Breast epithelium (tissue), 4 donors: ENCODE results near the gene BAZ2B. TPM values are rescaled to one million over a fixed set of nuclear protein-coding genes. Genes with fewer than 3 reads are reported as not detected.
"Not testable (repeated sequence)": the region's sequence is repeated elsewhere in the genome, so short reads cannot be mapped to it uniquely, and the experiment has no call there.

Source experiments
- DNase-seq, 2 donors: peaks; one replicate each; pipeline ENCODE4 v3.0.0-alpha.2; 2019; ENCODE audit warnings: low spot score in 2 of 2
- H3K27ac ChIP-seq, 2 donors: fragments of 200-600 bp; sonication (generic) in 1 of 2; one replicate each; pipeline ENCODE4 v1.5.1; 2016 to 2019; ENCODE audit warnings: mild to moderate bottlenecking in 1 of 2
- H3K27me3 ChIP-seq, 2 donors: fragments of 200-600 bp; sonication (generic) in 1 of 2; one replicate each; pipeline versions ENCODE4 v1.5.1 to v1.6.0; 2017 to 2019; ENCODE audit warnings: control low read depth in 1 of 2, mild to moderate bottlenecking in 1 of 2
- H3K36me3 ChIP-seq: fragments of 200-600 bp; one replicate; pipeline ENCODE4 v1.5.1; 2019
- H3K4me1 ChIP-seq, 2 donors: fragments of 200-600 bp; sonication (generic); one replicate each; pipeline ENCODE4 v1.5.1; 2016 to 2019; ENCODE audit warnings: control low read depth in 1 of 2
- H3K4me3 ChIP-seq, 3 donors: fragments of 200-600 bp; sonication (generic); 1 replicate in 2 of 3; 2 replicates in 1 of 3; pipeline ENCODE4 v1.5.1; 2016 to 2019; ENCODE audit warnings: mild to moderate bottlenecking in 3 of 3, moderate library complexity in 2 of 3
- H3K9me3 ChIP-seq, 2 donors: fragments of 200-600 bp; sonication (generic) in 1 of 2; one replicate each; pipeline ENCODE4 v1.5.1; 2016 to 2019; ENCODE audit warnings: control low read depth in 1 of 2
- CTCF ChIP-seq, 3 donors: fragments of 450-650 bp; IDR thresholded peaks; one replicate each; pipeline ENCODE4 v1.5.1; 2016 to 2017; ENCODE audit warnings: antibody characterized with exemption in 3 of 3, mild to moderate bottlenecking in 3 of 3, moderate library complexity in 3 of 3
- POLR2A ChIP-seq: fragments of 450-650 bp; IDR thresholded peaks from one replicate; pipeline ENCODE4 v1.6.1; 2016; ENCODE audit warnings: antibody characterized with exemption, mild to moderate bottlenecking, moderate library complexity
- POLR2AphosphoS5 ChIP-seq, 3 donors: sonication (generic); formaldehyde crosslinking; IDR thresholded peaks; one replicate each; pipeline ENCODE4 v1.6.1; 2017; ENCODE audit warnings: antibody characterized with exemption in 3 of 3
- intact Hi-C: fragments of 100-400 bp; cut with DNase I; formaldehyde crosslinking; loops from one replicate; pipeline ENCODE4 v1.15.1; 2023; ENCODE audit warnings: low total_unique reads
- total RNA-seq, 3 donors: library from RNA; depleted of rRNA; stranded (reverse); fragments of >200 nt; gene quantifications; one replicate each; pipeline ENCODE4 v1.1.0, GENCODE V29; 2016

Gene BAZ2B
- total RNA-seq, 3 donors from 2014 or later: 86.1 to 250 (median 143) TPM

GRCh38 chr2:159402790-159403189 is 213.6 kb downstream of the BAZ2B start:
- Histone ChIP-seq H3K27ac (no peak overlapping the region), H3K9me3 (no peaks in the 10 kb centered on the region), H3K4me3 (no peak overlapping the region), H3K27me3 (no peaks in the 10 kb centered on the region), H3K36me3 (no peaks in the 10 kb centered on the region), H3K4me1 (no peaks in the 10 kb centered on the region)
- TF ChIP-seq CTCF (IDR thresholded peaks at IDR 0.05) (no peak), POLR2AphosphoS5 (IDR thresholded peaks at IDR 0.05) (no peak), POLR2A (no peak)
- no peak for DNase-seq
- intact Hi-C loops: no loop called here

- H3K4me3 ChIP-seq, H3K36me3 ChIP-seq, intact Hi-C loops, H3K27ac ChIP-seq, H3K27me3 ChIP-seq, H3K4me1 ChIP-seq, DNase-seq, H3K9me3 ChIP-seq: not testable (repeated sequence)
These were observed 214.2 kb downstream of the BAZ2B start for GRCh38 chr2:159402160-159402559.

- Histone ChIP-seq H3K4me1 (no peaks in the 10 kb centered on the region), H3K9me3 (no peaks in the 10 kb centered on the region), H3K27me3 (no peaks in the 10 kb centered on the region), H3K27ac (no peak overlapping the region), H3K36me3 (no peaks in the 10 kb centered on the region), H3K4me3 (no peak overlapping the region)
- DNase-seq: no peak
- TF ChIP-seq POLR2AphosphoS5 (IDR thresholded peaks at IDR 0.05): no peak
- TF ChIP-seq POLR2A: no peak
- no peak for TF ChIP-seq CTCF (IDR thresholded peaks at IDR 0.05)
- intact Hi-C loops: no loop called here
These were observed 216.5 kb downstream of the BAZ2B start for GRCh38 chr2:159399716-159400415.

GRCh38 chr2:159396799-159397198 is 219.5 kb downstream of the BAZ2B start:
- Histone ChIP-seq H3K27ac (no peak overlapping the region), H3K4me1 (no peaks in the 10 kb centered on the region), H3K36me3 (no peaks in the 10 kb centered on the region)

GRCh38 chr2:159382447-159383028 is 233.8 kb downstream of the BAZ2B start:
- TF ChIP-seq POLR2AphosphoS5 (IDR thresholded peaks at IDR 0.05): no peak
- no peak for TF ChIP-seq POLR2A
- no peak for TF ChIP-seq CTCF (IDR thresholded peaks at IDR 0.05)
- no peaks in the 10 kb centered on the region for H3K9me3 ChIP-seq
- no peaks in the 10 kb centered on the region for H3K27me3 ChIP-seq
- H3K4me3 ChIP-seq: no peak overlapping the region
- intact Hi-C loops: no loop called here
- DNase-seq: no peak
- H3K36me3 ChIP-seq: peaks cover 12% of the 10 kb centered on the region
- no peaks in the 10 kb centered on the region for H3K4me1 ChIP-seq
- H3K27ac ChIP-seq: no peak overlapping the region

More at GRCh38 chr2:159396799-159397198, 219.5 kb downstream of the BAZ2B start:
- DNase-seq: no peak
- no peak overlapping the region for H3K4me3 ChIP-seq
- H3K9me3 ChIP-seq: no peaks in the 10 kb centered on the region
- intact Hi-C loops: no loop called here
- H3K27me3 ChIP-seq: no peaks in the 10 kb centered on the region
- TF ChIP-seq POLR2A: no peak
- TF ChIP-seq POLR2AphosphoS5 (IDR thresholded peaks at IDR 0.05): no peak
- no peak for TF ChIP-seq CTCF (IDR thresholded peaks at IDR 0.05)
